C4-2B (cell line): ENCODE measurements around the gene PHLDB1.
"Not testable (repeated sequence)": the region's sequence is repeated elsewhere in the genome, so short reads cannot be mapped to it uniquely, and the experiment has no call there.

ENCODE experiments used
- H3K27ac ChIP-seq: fragments of 450-650 bp; 2 replicates; pipeline ENCODE4 v1.5.1; 2017
- CTCF ChIP-seq: fragments of 450-650 bp; conservative IDR thresholded peaks from 2 replicates; pipeline ENCODE4 v1.5.1; 2017; ENCODE audit warnings: mild to moderate bottlenecking
- ZFX ChIP-seq: fragments of 450-650 bp; IDR thresholded peaks from 2 replicates; pipeline ENCODE4 v1.6.1; 2017

The PHLDB1 gene

DNA sequence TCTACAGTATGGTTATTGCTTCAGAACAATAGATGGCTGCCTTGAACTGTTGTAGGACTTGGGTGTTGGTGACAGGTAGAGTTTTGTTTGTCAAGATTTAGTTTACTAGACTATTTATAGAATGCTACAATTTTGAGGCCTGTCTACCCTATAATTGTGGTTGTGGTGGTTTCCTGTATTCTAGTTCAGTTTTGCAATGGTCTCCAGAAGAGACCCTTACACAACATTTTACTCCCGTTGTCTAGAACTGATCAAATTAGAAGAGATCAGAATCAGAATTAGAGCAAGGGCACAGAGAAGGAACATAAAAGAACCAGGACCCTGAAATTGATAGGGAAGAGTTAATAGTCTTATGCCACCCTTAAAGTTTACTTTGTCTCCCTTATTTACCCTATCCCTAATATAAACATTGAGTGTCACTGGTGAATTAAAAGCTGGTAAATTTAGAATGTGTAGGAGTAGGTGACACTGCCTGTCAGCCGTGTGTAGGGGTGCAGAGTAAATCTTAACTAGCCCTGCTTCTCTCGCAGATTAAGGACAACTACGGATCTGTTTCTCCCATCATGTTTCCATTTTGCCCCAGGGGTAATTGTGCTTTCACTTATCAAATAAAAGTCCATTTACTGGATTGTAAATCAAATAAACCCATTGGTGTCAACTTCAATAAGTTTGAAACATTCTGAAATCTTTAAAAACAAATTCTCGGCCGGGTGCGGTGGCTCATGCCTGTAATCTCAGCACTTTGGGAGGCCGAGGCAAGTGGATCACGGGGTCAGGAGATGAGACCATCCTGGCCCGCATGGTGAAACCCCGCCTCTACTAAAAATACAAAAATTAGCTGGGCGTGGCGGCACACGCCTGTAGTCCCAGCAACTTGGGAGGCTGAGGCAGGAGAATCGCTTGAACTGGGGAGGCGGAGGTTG, 10.9 kb upstream of the PHLDB1 start:
- no peak for TF ChIP-seq ZFX
- TF ChIP-seq CTCF = no peak
- H3K27ac ChIP-seq = no peak overlapping the region

GRCh38 chr11:118597556-118597955, 9.9 kb upstream of the PHLDB1 start:
- no peak for TF ChIP-seq ZFX
- no peak for TF ChIP-seq CTCF

DNA sequence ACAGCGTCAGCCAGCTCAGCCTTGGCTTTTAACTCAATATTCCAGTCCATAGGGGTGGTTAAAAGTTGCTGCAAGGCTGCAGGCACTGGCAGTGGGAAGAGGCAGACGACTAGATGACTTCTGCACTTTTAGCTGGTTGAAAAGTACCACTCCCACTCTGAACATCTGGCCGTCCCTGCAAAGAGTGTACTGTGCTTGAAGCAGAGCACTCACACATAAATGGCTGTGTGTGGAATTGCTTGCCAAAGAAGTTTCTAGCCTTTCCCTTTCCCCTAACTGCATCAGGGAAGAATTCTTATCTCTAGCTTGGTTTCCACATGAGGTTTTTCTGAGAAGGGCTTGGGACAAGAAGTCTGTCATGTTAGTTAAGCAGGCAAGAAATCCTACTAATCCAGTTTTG, 5.1 kb upstream of the PHLDB1 start:
- H3K27ac ChIP-seq = no peak overlapping the region

More at GRCh38 chr11:118597556-118597955, 9.9 kb upstream of the PHLDB1 start:
- H3K27ac ChIP-seq = no peak overlapping the region

DNA sequence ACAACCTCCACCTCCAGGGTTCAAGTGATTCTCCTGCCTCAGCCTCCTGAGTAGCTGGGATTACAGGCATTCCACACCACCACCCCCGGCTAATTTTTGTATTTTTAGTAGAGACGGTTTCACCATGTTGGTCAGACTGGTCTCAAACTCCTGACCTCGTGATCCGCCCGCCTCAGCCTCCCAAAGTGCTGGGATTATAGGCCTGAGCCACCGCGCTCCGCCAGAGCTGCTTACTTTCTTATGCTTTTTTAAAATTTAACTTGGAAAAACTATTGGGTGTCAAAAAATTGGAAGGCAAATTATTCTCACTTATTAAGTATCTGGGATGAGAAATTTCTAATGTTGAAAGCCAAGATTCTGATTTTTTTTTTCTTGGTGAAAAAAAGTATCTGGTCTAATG, 3.7 kb upstream of the PHLDB1 start:
- H3K27ac ChIP-seq = not testable (repeated sequence)

More for the DNA sequence above, 5.1 kb upstream of the PHLDB1 start:
- TF ChIP-seq ZFX (no peak), CTCF (no peak)

GRCh38 chr11:118604566-118604965, 2.8 kb upstream of the PHLDB1 start:
- TF ChIP-seq CTCF = no peak
- no peak for TF ChIP-seq ZFX
- no peak overlapping the region for H3K27ac ChIP-seq

GRCh38 chr11:118605116-118605867, 2.1 kb upstream of the PHLDB1 start:
- no peak overlapping the region for H3K27ac ChIP-seq
- TF ChIP-seq ZFX (no peak), CTCF (no peak)

DNA sequence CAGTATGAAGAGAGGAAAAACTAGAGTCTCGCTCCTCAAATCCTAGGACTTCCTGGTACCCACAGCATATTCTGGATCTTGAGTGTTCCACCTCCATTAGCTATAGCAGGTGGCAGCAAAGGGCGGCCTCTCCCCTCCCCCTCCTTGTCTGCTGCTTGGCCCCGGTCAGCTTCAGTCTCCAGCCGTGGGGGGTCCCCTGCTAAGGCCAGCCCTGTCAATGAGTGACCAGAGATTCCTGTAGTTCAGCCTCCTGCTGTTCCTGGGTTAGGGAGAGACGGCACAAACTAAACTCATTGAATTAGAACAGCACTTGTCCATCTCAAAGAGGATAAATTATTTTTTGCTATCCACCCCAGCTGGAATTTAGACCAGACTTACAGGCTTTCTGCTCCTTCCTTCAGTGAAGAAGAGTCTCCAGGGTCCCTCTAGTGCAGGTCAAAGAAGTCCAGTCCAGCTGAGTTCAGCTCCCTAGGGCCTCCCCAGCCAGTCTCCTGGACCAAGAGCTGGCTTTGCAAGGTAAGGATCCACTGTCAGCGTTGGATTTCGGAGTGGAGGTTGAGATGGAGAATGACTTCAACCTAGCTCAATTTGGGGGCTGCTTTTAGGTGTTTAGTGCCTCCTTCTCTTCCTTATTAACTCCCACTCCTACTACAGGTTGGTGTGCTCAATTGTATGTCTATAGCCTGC, 1.1 kb upstream of the PHLDB1 start:
- no peak for TF ChIP-seq CTCF
- no peak for TF ChIP-seq ZFX
- H3K27ac ChIP-seq = no peak overlapping the region
